PC-9 (cell line): ENCODE data around the gene MTMR2.

Source experiments
- CTCF ChIP-seq: fragments of 200-600 bp; sonication (generic); conservative IDR thresholded peaks from 2 replicates; pipeline ENCODE4 v1.6.1; 2017; ENCODE audit warnings: mixed run types, antibody characterized with exemption, mild to moderate bottlenecking, moderate library complexity
- EZH2 ChIP-seq: fragments of 200-600 bp; sonication (generic); IDR thresholded peaks from 2 replicates; pipeline ENCODE4 v1.8.0; 2017; ENCODE audit warnings: antibody characterized with exemption, low read depth

GRCh38 chr11:95850137-95850536, 73.8 kb downstream of the MTMR2 start:
- TF ChIP-seq CTCF (no peak), EZH2 (no peak)
